SU-DHL-6 (cell line): Measurements from ENCODE around the gene ARHGEF16.

ENCODE experiments used
- CTCF ChIP-seq: fragments of 200-600 bp; sonication (generic); IDR thresholded peaks from one replicate; pipeline ENCODE4 v1.5.1; 2017; ENCODE audit warnings: antibody characterized with exemption, mild to moderate bottlenecking, low read length, moderate library complexity; ENCODE audit not compliant: insufficient read depth, poor library complexity, severe bottlenecking
- EZH2phosphoT487 ChIP-seq: fragments of 200-600 bp; sonication (generic), shearing (Covaris generic); conservative IDR thresholded peaks from 2 replicates; pipeline ENCODE4 v1.6.1; 2018; ENCODE audit warnings: mild to moderate bottlenecking, antibody characterized with exemption, low read length, moderate library complexity, mixed read lengths

GRCh38 chr1:3474421-3474820 is 20.0 kb downstream of the ARHGEF16 start:
- TF ChIP-seq CTCF (no peak), EZH2phosphoT487 (no peak)
